GM10266 (cell line): ENCODE measurements around the gene CNOT2.

ENCODE experiments used
- DNase-seq: peaks from one replicate; pipeline ENCODE4 v3.0.0; 2012; ENCODE audit errors: extremely low spot score
- CTCF ChIP-seq: IDR thresholded peaks from 2 replicates; pipeline ENCODE4 v1.5.1; 2012; ENCODE audit warnings: mild to moderate bottlenecking, low read depth; ENCODE audit not compliant: control insufficient read depth, insufficient read depth; ENCODE audit errors: missing control alignments

The CNOT2 gene

GRCh38 chr12:70251226-70251625, 8.0 kb downstream of the CNOT2 start:
- no peak for TF ChIP-seq CTCF
- no peak for DNase-seq

GRCh38 chr12:70251661-70252060, 8.4 kb downstream of the CNOT2 start:
- no peak for DNase-seq
- no peak for TF ChIP-seq CTCF

- no peak for TF ChIP-seq CTCF
- DNase-seq: no peak
Measured at GRCh38 chr12:70252832-70253231, 9.6 kb downstream of the CNOT2 start.

GRCh38 chr12:70254225-70254624, 11.0 kb downstream of the CNOT2 start:
- no peak for DNase-seq
- no peak for TF ChIP-seq CTCF

- TF ChIP-seq CTCF: no peak
- DNase-seq: no peak
Measured at GRCh38 chr12:70254846-70255245, 11.6 kb downstream of the CNOT2 start.

- no peak for TF ChIP-seq CTCF
Measured at GRCh38 chr12:70255311-70255710, 12.1 kb downstream of the CNOT2 start.

GRCh38 chr12:70258605-70259403, 15.6 kb downstream of the CNOT2 start:
- DNase-seq: no peak
- TF ChIP-seq CTCF: no peak

More at GRCh38 chr12:70255311-70255710, 12.1 kb downstream of the CNOT2 start:
- no peak for DNase-seq
